Measurements from ENCODE around the gene CD320.
"Not testable (repeated sequence)": the region's sequence is repeated elsewhere in the genome, so short reads cannot be mapped to it uniquely, and the experiment has no call there.

Gene CD320

DNA sequence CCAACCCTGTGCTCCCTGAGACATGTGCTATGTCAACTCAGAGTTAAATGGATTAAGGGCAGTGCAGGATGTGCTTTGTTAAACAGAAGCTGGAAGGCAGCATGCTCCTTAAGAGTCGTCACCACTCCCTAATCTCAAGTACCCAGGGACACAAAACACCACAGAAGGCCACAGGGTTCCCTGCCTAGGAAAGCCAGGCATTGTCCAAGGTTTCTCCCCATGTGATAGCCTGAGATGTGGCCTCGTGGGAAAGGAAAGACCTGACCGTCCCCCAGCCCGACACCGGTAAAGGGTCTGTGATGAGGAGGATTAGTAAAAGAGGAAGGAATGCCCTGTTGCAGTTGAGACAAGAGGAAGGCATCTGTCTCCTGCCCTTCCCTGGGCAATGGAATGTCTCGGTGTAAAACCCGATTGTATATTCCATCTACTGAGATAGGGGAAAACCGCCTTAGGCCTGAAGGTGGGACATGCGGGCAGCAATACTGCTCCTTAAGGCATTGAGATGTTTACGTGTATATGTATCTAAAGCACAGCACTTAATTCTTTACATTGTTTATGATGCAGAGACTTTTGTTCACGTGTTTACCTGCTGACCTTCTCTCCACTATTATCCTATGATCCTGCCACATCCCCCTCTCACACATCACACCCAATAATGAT is 7.0 kb upstream of the CD320 start:
- peak in 2 of 10 donors; percentile 7 to 19 for DNase-seq
- intact Hi-C loops (cut with DNase I), result loop anchor here (5.0 kb wide), 1 partner anchor 48 kb away; no protein-coding TSS in a partner anchor

DNA sequence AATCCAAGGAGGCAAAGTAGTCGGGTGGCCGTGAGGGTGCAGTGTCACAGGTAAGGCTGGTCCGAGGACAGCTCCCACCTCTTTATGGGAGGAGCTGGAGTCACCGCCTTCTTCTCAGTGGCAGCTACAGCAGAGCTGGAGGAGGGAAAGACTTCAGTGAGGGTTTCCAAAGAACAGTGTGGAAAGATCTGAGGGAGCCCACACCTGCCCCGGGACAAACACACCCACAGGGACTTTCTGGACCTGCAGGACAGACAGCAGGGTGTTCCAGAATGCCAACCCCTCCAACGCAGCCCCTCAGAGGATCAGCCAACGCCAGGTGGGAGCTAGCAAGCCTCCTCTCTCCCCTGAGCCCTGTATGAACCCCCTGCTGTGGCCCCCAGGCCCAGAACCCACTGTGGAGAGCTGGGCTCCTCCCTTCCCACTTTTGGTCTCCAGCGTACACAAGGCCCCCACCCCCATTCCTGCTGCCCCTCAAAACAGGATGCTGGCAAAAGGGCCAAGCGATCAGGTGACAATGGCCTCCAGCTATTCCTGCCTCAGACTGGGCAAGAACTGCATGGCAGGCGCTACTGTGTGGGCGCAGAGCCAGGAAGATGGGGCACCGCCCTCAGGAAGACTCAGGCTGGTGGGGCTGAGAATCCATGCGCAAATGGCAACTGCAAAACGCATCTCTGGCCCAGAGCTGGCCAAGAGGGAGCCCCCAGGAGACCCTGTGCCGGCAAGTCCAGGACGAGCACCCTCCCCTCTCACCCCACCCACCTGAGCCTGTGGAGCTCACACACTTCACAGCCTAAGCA is 3.5 kb upstream of the CD320 start:
- intact Hi-C loops (cut with DNase I), result no loop called here

DNA sequence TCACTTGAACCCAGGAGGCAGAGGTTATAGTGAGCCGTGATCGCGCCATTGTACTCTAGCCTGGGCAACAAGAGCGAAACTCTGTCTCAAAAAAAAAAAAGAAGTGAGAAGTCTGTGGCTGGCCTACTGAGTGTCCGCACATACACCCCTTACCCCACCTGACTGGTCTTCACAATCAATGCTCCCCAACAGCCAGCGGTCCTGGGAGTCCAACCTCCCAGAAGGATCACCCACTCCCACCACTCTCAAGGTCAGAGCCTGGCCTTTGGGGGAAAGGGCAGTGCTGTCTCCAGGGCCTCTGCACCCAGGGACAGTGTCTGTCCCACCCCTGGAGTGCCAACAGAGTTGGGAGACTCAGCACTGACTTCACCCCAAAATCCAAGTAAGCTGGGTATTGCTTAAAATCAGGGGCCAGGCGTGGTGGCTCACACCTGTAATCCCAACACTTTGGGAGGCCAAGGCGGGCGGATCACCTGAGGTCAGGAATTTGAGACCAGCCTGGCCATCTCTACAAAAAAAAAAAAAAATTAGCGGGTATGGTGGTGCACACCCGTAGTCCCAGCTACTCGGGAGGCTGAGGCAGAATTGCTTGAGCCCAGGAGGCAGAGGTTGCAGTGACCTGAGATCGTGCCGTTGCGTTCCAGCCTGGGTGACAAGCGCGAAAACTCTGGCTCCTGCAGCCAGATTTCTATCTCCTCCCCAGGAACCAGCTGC is 2.3 kb upstream of the CD320 start:
- peak in 4 of 10 donors; percentile 1 to 57 (median 40) for DNase-seq

More for the DNA sequence above, 3.5 kb upstream of the CD320 start:
- peak in 4 of 10 donors; percentile 6 to 83 (median 73) for DNase-seq

DNA sequence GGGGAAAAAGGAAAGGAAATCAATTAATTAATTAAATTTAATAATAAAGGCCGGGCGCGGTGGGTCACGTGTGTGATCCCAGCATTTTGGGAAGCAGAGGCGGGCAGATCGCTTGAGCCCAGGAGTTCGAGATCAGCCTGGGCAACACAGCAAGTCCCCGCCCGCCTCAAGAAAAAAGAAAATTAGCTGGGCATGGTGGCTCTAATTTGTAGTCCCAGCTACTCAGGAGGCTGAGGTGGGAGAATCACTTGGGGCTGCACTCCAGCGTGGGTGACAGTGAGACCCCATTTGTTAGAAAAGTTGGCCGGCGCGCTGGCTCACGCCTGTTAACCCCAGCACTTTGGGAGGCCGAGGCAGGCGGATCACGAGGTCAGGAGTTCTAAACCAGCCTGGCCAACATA is 733 bp upstream of the CD320 start:
- DNase-seq, result peak in 4 of 10 donors; percentile 3 to 59 (median 51)
- intact Hi-C loops (cut with DNase I), result no loop called here

More for the DNA sequence above, 2.3 kb upstream of the CD320 start:
- intact Hi-C loops (cut with DNase I), result no loop called here

DNA sequence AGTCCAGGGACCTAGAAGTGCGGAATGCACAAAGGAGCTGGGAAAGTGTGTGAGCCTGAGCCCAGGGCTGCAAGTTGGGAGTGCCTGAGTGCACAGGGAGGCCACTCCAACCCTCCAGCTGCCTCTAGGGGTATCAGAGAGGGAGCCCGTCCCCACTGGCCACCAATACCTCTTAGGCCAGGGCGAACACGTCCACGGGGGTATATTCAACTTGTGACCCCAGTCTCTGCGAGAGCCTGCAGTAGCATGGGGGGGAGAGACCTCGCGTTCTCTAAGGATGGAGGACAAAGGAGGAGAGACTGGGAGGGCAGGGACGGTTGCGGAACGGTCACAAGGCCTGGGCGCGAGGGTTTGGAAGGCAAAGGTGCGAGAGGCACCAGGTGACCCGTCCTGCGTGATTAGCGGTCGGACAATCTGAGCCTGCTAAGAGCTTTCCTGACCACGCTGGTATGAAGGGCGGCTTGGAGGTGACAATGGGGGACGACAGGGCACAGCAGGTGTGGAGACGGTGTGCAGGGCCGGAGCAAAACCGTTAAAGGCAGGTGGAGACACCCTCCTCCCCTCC is 676 bp downstream of the CD320 start:
- intact Hi-C loops (cut with DNase I), result loop anchor here (2.0 kb wide), 1 partner anchor 13 kb away; the partner anchor contains the start of genes NDUFA7 and RPS28

DNA sequence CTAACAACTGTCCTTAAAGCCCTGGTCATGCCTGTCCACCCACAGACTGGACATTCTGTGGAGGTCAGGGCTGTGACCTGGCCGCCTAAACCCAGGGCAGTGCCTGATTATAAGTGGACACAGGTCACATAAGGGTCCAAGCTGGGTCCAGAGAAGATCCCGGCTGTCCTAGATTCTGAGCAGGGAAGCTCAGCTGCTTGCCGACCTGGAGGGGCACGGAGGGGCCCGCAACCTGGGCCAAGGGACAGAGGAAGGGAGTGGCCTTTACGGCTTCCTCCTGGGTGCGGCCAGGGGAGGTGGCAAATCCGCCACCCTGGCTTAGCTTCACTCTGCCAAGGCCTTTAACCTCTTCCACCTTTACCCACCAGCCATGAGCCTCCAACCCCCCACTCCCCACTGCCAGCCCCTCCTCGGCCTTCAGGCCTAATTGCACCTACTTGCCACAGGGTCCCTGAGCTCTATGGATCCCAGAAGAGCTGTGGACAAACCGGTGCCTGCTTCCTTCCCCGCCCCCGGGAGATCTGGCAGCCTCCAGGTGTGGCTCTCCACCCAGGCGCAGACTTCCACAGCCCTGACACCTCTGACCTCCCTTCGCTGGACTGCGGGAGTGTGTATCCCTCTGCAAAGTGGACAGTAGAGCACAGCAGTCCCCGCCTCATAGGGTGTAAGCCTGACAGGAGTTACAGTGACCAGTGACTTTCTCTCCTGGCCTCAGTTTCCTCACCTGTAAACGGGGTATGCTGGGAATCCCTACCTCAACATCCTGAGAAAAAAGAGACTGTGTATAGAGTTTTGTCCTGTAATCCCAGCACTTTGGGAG is 1.7 kb downstream of the CD320 start:
- intact Hi-C loops (cut with DNase I), result loop anchor here (2.0 kb wide), 1 partner anchor 14 kb away; the partner anchor contains the start of genes NDUFA7 and RPS28
- DNase-seq, result peak in 4 of 10 donors; percentile 5 to 76 (median 62)

More for the DNA sequence above, 676 bp downstream of the CD320 start:
- peak in 3 of 10 donors; percentile 57 to 64 (median 63) for DNase-seq

DNA sequence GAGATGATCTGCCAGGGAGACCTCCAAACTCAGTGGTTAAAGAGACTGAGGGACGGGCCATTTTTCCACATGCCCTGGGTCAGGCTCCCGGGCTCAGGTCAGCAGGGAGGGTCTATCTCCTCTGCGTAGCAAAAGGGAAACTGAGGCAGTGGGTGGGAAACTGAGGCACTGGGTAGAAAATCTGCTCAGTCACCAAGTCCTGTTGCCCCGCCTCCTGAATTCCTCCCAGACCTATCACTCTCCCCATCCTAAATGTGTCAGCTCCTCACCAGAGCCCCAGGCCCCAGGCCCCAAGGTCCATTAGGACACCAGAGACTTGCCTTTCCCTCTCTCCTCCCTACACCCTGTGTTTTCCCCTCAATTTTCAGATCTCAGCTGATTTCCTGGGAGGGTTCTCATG is 2.4 kb downstream of the CD320 start:
- peak in 2 of 10 donors; percentile 25 to 37 for DNase-seq
- intact Hi-C loops (cut with DNase I), result loop anchor here (2.0 kb wide), 1 partner anchor 15 kb away; the partner anchor contains the start of genes NDUFA7 and RPS28

DNA sequence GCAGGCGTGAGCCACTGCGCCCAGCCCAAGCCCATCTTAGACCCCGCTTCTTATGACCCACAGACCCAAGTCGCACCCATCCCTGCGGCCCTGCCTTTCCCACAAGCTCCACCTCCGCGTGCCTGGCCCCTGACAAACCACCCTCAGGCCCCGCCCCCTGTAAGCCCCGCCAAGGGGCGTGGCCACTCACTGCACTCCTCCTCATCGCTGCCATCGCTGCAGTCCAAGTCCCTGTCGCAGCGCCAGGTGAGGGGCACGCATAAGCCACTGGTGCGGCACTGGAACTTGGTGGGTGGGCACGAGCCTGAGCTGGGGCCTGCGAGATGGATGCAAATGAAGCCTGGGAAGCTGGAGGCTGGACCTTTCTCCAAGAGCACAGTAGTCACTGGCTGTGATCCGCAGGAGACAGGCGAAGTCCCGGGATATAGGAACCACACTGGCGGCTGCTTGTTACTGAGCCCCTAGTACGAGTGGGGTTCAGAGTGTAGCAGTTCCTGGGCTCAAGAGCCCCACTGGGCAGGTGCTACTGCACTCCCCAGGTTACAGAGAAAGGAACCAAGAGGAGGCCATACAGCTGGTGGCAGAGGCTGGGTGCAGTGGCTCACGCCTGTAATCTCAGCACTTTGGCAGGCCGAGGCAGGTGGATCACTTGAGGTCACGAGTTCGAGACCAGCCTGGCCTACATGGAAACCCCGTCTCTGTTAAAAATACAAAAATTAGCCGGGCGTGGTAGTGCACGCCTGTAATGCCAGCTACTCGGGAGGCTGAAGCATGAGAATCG is 3.1 kb downstream of the CD320 start:
- intact Hi-C loops (cut with DNase I), result no loop called here
- peak in 3 of 10 donors; percentile 7 to 82 (median 71) for DNase-seq

DNA sequence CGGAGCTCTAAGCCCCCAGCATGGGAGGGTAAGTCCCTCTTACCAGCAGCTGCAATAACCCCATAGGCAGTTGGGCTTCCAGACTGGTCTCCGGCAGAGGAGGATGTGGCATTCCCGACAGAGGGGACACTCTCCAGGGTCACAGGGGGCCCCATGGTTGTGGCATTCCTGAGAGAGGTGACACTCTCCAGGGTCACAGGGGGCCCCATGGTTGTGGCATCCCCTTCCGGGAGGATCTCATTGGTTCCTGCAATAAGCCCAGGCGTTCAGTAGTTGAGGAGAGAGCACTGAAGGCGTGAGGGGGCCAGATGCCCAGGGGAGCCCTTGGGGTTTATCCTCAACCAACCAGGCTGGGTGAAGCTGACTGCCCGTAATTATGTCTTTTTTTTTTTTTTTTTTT is 5.4 kb downstream of the CD320 start:
- intact Hi-C loops (cut with DNase I), result no loop called here
- peak in 2 of 10 donors; percentile 32 to 43 for DNase-seq

DNA sequence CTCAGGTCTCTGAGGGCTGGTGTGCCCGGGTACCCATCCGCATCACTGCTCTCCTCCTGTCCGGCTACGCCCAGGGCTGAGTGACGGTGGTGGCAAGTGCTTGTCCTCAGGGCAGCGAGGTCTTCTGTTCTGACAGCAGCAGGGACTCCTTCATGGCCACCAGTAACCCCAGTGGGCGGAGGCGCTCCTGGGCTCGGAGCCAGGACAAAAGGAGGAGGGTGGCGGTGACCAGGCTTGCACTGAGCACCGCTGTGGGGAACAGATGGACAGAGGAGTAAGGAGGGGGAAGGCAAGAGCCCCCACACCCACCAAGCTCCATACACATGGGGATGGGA is 5.8 kb downstream of the CD320 start:
- intact Hi-C loops (cut with DNase I), result no loop called here
- peak in 2 of 10 donors; percentile 8 to 70 for DNase-seq

DNA sequence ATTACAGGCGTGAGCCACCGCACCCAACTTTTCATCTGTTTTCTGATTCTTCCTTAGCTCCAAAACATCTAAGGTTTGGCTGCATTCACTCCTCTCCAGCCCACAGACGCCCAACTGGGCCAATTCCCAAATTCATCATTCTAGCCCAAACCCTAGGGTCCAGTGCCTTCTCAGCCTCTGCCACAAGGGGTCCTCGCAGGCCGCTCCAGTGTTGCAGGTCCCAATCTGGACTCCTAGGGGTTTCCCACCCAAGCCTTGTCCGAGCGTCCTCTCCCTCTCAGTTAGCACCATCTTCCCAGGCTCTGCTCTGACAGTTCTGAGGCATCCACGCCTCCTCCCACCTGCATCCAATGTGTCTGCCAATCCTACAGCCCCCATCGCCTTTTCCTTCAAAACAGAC is 16.8 kb downstream of the CD320 start:
- intact Hi-C loops (cut with DNase I); DNase-seq: not testable (repeated sequence)

DNA sequence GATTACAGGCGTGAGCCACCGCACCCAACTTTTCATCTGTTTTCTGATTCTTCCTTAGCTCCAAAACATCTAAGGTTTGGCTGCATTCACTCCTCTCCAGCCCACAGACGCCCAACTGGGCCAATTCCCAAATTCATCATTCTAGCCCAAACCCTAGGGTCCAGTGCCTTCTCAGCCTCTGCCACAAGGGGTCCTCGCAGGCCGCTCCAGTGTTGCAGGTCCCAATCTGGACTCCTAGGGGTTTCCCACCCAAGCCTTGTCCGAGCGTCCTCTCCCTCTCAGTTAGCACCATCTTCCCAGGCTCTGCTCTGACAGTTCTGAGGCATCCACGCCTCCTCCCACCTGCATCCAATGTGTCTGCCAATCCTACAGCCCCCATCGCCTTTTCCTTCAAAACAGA is 31.6 kb downstream of the CD320 start:
- DNase-seq; intact Hi-C loops (cut with DNase I): not testable (repeated sequence)

DNA sequence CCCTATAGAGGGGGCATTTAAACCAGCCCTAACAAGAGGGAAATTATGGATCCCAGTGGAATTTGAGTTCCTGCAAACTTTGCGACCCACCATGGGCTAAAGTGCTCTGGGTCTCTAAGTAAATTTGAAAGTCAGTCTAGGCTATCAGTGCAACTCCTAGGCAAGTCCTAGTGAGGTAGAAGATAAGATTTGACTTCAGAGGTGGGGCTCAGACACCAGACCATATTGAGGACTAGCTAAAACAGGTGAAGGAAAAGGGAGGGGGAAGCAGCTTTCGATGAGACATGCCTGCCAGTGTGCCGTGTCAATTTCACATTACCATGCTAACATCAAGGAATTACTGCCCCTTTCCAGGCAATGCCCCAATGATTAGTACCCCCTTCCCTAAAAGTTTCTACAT is 38.4 kb downstream of the CD320 start:
- no peak for DNase-seq
- intact Hi-C loops (cut with DNase I), result loop anchor here (5.0 kb wide), 1 partner anchor 48 kb away; no protein-coding TSS in a partner anchor

DNA sequence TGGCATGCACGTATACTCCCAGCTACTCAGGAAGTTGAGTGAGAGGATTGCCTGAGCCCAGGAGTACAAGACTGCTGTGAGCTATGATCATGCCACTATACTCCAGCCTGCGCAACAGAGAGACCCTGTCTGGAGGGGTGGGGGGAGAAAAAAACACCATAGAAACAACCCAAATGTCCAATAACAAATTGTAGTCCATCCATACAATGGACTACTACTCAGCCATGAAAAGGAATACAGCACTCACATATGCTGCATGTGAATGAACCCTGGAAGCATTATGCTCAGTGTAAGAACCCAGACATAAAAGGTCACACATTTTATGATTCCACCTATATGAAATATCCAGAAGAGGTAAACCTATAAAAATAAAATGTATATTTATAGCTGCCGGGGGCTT is 42.3 kb downstream of the CD320 start:
- intact Hi-C loops (cut with DNase I), result loop anchor here (5.0 kb wide), 1 partner anchor 51 kb away; no protein-coding TSS in a partner anchor
- DNase-seq, result peak in 1 of 10 donors; percentile 8

DNA sequence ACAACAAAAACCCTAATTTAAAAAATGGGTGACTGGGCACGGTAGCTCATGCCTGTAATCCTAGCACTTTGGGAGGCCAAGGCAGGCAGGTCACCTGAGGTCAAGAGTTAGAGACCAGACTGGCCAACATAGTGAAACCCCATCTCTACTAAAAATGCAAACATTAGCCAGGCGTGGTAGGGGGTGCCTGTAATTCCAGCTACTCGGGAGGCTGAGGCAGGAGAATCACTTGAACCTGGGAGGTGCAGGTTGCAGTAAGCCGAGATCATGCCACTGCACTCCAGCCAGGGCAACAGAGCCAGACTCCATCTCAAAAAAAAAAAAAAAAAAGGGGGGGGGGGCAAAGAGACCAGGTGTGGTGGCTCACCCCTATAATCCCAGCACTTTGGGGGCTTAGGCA is 43.9 kb downstream of the CD320 start:
- intact Hi-C loops (cut with DNase I), result not testable (repeated sequence)

DNA sequence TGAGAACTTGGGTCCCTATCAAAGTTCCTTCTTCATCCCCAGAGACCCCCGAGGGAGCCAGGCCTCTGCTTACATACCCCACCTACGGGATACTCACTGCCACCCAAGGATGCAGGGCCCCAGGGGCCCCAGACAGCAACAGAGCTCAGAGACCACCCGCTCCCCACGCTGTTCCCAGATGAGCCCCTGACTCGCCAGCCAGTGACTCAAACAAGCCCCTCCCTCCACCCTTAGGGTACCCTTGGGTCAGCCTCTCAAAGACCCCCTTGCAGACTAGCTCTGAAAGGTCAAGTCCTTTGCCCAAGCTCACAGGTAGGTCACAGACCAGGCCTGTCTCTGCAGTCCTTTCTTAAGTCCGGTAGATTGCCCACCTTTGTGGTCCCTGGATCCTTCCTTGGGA is 45.7 kb downstream of the CD320 start:
- DNase-seq, result peak in 4 of 10 donors; percentile 2 to 52 (median 28)
- intact Hi-C loops (cut with DNase I), result no loop called here

More for the DNA sequence above, 43.9 kb downstream of the CD320 start:
- peak in 1 of 10 donors; percentile 14 for DNase-seq

DNA sequence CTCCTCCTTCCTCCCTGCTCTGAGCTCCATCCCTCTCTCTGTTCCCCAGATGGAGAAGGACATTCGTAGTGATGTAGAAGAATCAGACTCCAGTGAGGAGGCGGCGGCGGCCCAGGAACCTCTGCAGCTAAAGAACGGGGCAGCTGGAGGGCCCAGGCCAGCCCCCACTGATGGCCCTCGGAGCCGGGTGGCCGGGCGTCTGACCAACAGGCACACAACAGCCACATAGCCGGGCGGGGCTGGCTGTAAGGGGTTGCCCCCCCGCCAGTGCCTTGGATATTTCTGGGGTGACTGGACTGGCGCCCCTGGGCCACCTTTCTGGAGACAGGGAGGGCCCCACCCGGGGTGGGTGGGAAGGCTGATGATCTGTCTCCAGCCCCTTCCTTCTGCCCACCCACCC is 46.3 kb downstream of the CD320 start:
- intact Hi-C loops (cut with DNase I), result no loop called here
- DNase-seq, result peak in 4 of 10 donors; percentile 3 to 64 (median 57)

DNA sequence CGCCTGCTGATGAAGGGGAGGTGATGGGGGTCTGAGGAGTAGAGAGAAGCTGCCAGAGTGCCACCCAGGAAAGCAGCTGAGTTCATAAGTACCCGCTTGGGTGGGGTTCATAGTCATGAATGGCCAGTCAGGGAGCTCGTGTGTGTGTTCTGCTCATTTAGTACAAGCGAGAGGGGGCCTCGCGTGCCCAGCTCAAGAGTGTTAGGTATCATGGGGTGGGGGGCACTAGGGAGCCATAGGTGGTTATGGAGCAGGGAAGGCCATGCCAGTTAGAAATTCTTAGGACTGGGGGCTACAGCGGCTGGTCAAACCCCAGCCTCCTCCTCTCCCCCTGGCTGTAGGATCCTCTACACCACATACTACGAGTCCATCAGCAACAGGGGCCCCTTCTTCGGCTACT is 46.8 kb downstream of the CD320 start:
- peak in 2 of 10 donors; percentile 34 to 48 for DNase-seq
- intact Hi-C loops (cut with DNase I), result no loop called here

DNA sequence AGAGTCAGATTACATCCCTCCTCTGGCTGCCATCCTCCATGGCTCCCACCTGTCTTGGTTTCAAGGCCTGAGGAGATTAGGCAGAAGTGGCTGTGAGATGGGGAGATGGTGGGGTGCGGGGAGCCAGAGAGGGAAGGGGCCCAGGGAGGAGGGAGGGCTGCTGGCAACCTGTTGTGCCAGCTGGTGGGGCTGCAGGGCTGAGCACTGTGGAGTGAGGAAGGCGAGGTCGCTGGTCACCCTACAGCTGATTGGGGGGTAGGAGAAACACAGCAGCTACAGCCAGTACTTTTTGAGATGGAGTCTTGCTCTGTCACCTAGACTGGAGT is 48.3 kb downstream of the CD320 start:
- intact Hi-C loops (cut with DNase I), result loop anchor here (10.0 kb wide), 1 partner anchor 285 kb away; no protein-coding TSS in a partner anchor
- peak in 2 of 10 donors; percentile 17 to 63 for DNase-seq

Data from posterior cingulate gyrus (tissue), 11 donors.